Thymus (tissue), 14 donors: ENCODE measurements around the gene GGPS1. TPM values are rescaled to one million over a fixed set of nuclear protein-coding genes. Genes with fewer than 3 reads are reported as not detected.
"Not testable (repeated sequence)": the region's sequence is repeated elsewhere in the genome, so short reads cannot be mapped to it uniquely, and the experiment has no call there.

Experiments used
- DNase-seq, 9 donors: peaks; one replicate each; pipeline ENCODE4 v3.0.0-alpha.2; 2013; ENCODE audit warnings: low spot score in 9 of 9, low read depth in 6 of 9, missing footprints in 1 of 9
- H3K27ac ChIP-seq, 2 donors: one replicate each; pipeline ENCODE4 v1.5.1; 2013; ENCODE audit warnings: control low read depth in 1 of 2, low read depth in 1 of 2, low read length in 1 of 2, mild to moderate bottlenecking in 1 of 2, moderate library complexity in 1 of 2
- H3K27me3 ChIP-seq, 2 donors: one replicate each; pipeline ENCODE4 v1.5.1; 2013; ENCODE audit warnings: low read length in 1 of 2; ENCODE audit not compliant: control insufficient read depth in 2 of 2, insufficient read depth in 1 of 2
- H3K36me3 ChIP-seq, 2 donors: one replicate each; pipeline ENCODE4 v1.5.1; 2013; ENCODE audit warnings: low read length in 1 of 2, mild to moderate bottlenecking in 1 of 2, moderate library complexity in 1 of 2; ENCODE audit not compliant: control insufficient read depth in 2 of 2, insufficient read depth in 2 of 2
- H3K4me1 ChIP-seq, 2 donors: one replicate each; pipeline ENCODE4 v1.5.1; 2013; ENCODE audit warnings: low read length in 2 of 2; ENCODE audit not compliant: control insufficient read depth in 2 of 2, insufficient read depth in 2 of 2
- H3K4me3 ChIP-seq, 2 donors: one replicate each; pipeline ENCODE4 v1.5.1; 2013; ENCODE audit warnings: low read length in 2 of 2, control low read depth in 1 of 2, mild to moderate bottlenecking in 1 of 2
- H3K9me3 ChIP-seq, 2 donors: one replicate each; pipeline ENCODE4 v1.5.1; 2013; ENCODE audit warnings: low read length in 1 of 2, mild to moderate bottlenecking in 1 of 2; ENCODE audit not compliant: control insufficient read depth in 2 of 2, insufficient read depth in 1 of 2
- WGBS: extraction: QIAGEN DNeasy Blood & Tissue Kit; methylation state at CpG from one replicate; pipeline ENCODE4 v1.1.7; 2013; 5-methylcytosine and 5-hydroxymethylcytosine counted together
- long read RNA-seq, 10 donors: transcript quantifications; one replicate each; lab custom pipeline, GENCODE V29; 2026
- polyA plus RNA-seq: library from polyadenylated mRNA; stranded (reverse); fragments of 200-250 nt; gene quantifications from one replicate; pipeline ENCODE4 v1.2.3, GENCODE V29; 2013
- total RNA-seq: library from RNA; stranded (reverse); fragments of 120-200 nt; gene quantifications from one replicate; pipeline ENCODE4 v1.2.4, GENCODE V29; 2013
- donor health status: healthy.

GGPS1 gene
- total RNA-seq, result 29.8 TPM
- polyA plus RNA-seq, result 44.1 TPM
- long read RNA-seq, donor 1, partial matches to known transcripts, result 0 of 1 reads
- long read RNA-seq, donor 1, other reads (novel, unspliced or antisense), result 0 of 1 reads
- long read RNA-seq, donor 2, transcript GGPS1-201 (4 exons, 2,895 nt), result major isoform, 18 of 20 reads
- long read RNA-seq, donor 2, partial matches to known transcripts, result 0 of 20 reads
- long read RNA-seq, donor 2, other reads (novel, unspliced or antisense), result 0 of 20 reads
- long read RNA-seq, donor 3, transcript GGPS1-201 (4 exons, 2,895 nt), result major isoform, 26 of 27 reads
- long read RNA-seq, donor 3, partial matches to known transcripts, result 0 of 27 reads
- long read RNA-seq, donor 3, other reads (novel, unspliced or antisense), result 0 of 27 reads
- long read RNA-seq, donor 4, partial matches to known transcripts, result 0 of 1 reads
- long read RNA-seq, donor 4, other reads (novel, unspliced or antisense), result 0 of 1 reads
- long read RNA-seq, donor 5, transcript GGPS1-201 (4 exons, 2,895 nt), result major isoform, 24 of 27 reads
- long read RNA-seq, donor 5, partial matches to known transcripts, result 0 of 27 reads
- long read RNA-seq, donor 5, other reads (novel, unspliced or antisense), result 0 of 27 reads
- long read RNA-seq, donor 6, transcript GGPS1-201 (4 exons, 2,895 nt), result major isoform, 11 of 12 reads
- long read RNA-seq, donor 6, partial matches to known transcripts, result 0 of 12 reads
- long read RNA-seq, donor 6, other reads (novel, unspliced or antisense), result 0 of 12 reads
- long read RNA-seq, donor 7, transcript GGPS1-201 (4 exons, 2,895 nt), result major isoform, 17 of 17 reads
- long read RNA-seq, donor 7, partial matches to known transcripts, result 0 of 17 reads
- long read RNA-seq, donor 7, other reads (novel, unspliced or antisense), result 0 of 17 reads
- long read RNA-seq, donor 8, transcript GGPS1-201 (4 exons, 2,895 nt), result major isoform, 5 of 5 reads
- long read RNA-seq, donor 8, partial matches to known transcripts, result 0 of 5 reads
- long read RNA-seq, donor 8, other reads (novel, unspliced or antisense), result 0 of 5 reads
- long read RNA-seq, donor 9, transcript GGPS1-201 (4 exons, 2,895 nt), result major isoform, 6 of 6 reads
- long read RNA-seq, donor 9, partial matches to known transcripts, result 0 of 6 reads
- long read RNA-seq, donor 9, other reads (novel, unspliced or antisense), result 0 of 6 reads
- long read RNA-seq, donor 10, transcript GGPS1-201 (4 exons, 2,895 nt), result major isoform, 8 of 8 reads
- long read RNA-seq, donor 10, partial matches to known transcripts, result 0 of 8 reads
- long read RNA-seq, donor 10, other reads (novel, unspliced or antisense), result 0 of 8 reads

- H3K27ac ChIP-seq, result peak within 1 kb of the TSS; percentile 98 to 99
- peaks cover 0 to 11% of the 10 kb centered on the region in 2 donors for H3K36me3 ChIP-seq
- DNase-seq, result peak; percentile 97 to 100 (median 99)
- peaks cover 8 to 14% of the 10 kb centered on the region in 2 donors for H3K4me1 ChIP-seq
- peaks cover 0 to 1% of the 10 kb centered on the region in 2 donors for H3K9me3 ChIP-seq
- under 1% methylated on average over 54 of the region's 54 CpGs for WGBS
- H3K4me3 ChIP-seq, result peak within 1 kb of the TSS; percentile 99
- no peaks in the 10 kb centered on the region for H3K27me3 ChIP-seq
Observed at GRCh38 chr1:235328271-235329138, at the start of gene GGPS1. TSS of gene GGPS1 (plus strand) at chr1:235328570. CDS start at chr1:235335265, 6,695 bp downstream.

GRCh38 chr1:235278915-235279292 is 49.5 kb upstream of the GGPS1 start:
- 96% methylated on average over 5 of the region's 5 CpGs for WGBS
- H3K4me1 ChIP-seq, result peaks cover 8 to 11% of the 10 kb centered on the region in 2 donors
- no peak for DNase-seq

GRCh38 chr1:235279694-235280093 is 48.7 kb upstream of the GGPS1 start:
- Histone ChIP-seq H3K4me3 (no peak overlapping the region), H3K4me1 (peaks cover 8 to 11% of the 10 kb centered on the region in 2 donors), H3K27ac (no peak overlapping the region), H3K27me3 (no peaks in the 10 kb centered on the region), H3K36me3 (no peaks in the 10 kb centered on the region), H3K9me3 (no peaks in the 10 kb centered on the region)
- 89% methylated on average over 5 of the region's 5 CpGs for WGBS
- no peak for DNase-seq

More at GRCh38 chr1:235278915-235279292, 49.5 kb upstream of the GGPS1 start:
- H3K36me3 ChIP-seq, result no peaks in the 10 kb centered on the region
- H3K9me3 ChIP-seq, result no peaks in the 10 kb centered on the region
- no peak overlapping the region for H3K27ac ChIP-seq
- H3K27me3 ChIP-seq, result no peaks in the 10 kb centered on the region
- H3K4me3 ChIP-seq, result no peak overlapping the region

- H3K9me3 ChIP-seq, result no peaks in the 10 kb centered on the region
- no peak overlapping the region for H3K27ac ChIP-seq
- H3K27me3 ChIP-seq, result no peaks in the 10 kb centered on the region
- no peak overlapping the region for H3K4me3 ChIP-seq
- peaks cover 3 to 4% of the 10 kb centered on the region in 2 donors for H3K4me1 ChIP-seq
- no peaks in the 10 kb centered on the region for H3K36me3 ChIP-seq
- WGBS, result 98% methylated on average over 15 of the region's 15 CpGs
- DNase-seq, result no peak
Observed at GRCh38 chr1:235280467-235280866, 47.9 kb upstream of the GGPS1 start.

- H3K4me3 ChIP-seq, H3K27ac ChIP-seq, DNase-seq, H3K27me3 ChIP-seq, H3K36me3 ChIP-seq, H3K9me3 ChIP-seq, H3K4me1 ChIP-seq: not testable (repeated sequence)
- 99% methylated on average over 13 of the region's 13 CpGs for WGBS
Observed at GRCh38 chr1:235283636-235284035, 44.7 kb upstream of the GGPS1 start.

GRCh38 chr1:235284231-235284769 is 44.1 kb upstream of the GGPS1 start:
- peaks cover 2 to 3% of the 10 kb centered on the region in 2 donors for H3K4me1 ChIP-seq
- peaks cover 0 to 3% of the 10 kb centered on the region in 2 donors for H3K36me3 ChIP-seq
- 96% methylated on average over 6 of the region's 6 CpGs for WGBS
- DNase-seq, result no peak
- H3K9me3 ChIP-seq, result no peaks in the 10 kb centered on the region
- H3K27ac ChIP-seq, result no peak overlapping the region
- H3K4me3 ChIP-seq, result no peak overlapping the region
- H3K27me3 ChIP-seq, result no peaks in the 10 kb centered on the region

DNA sequence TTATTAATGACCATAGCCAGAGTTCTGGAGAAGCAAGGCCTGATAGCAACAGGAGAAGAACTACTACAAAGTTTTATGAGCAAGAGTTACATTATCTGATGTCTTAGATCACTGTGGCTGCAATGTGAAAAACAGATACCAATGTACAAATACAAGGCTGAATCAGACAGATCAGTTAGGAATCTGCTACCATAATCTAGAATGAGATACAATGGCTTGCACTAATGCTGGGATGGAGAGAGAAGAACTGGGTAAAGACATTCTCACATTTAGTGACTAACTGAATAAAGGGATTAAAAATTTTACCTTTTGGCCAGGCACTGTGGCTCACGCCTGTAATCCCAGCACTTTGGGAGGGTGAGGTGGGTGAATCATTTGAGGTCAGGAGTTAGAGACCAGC is 41.7 kb upstream of the GGPS1 start:
- H3K4me3 ChIP-seq, result no peak overlapping the region
- peaks cover 7 to 13% of the 10 kb centered on the region in 2 donors for H3K4me1 ChIP-seq
- no peaks in the 10 kb centered on the region for H3K27me3 ChIP-seq
- no peak overlapping the region for H3K27ac ChIP-seq
- H3K9me3 ChIP-seq, result no peaks in the 10 kb centered on the region
- peaks cover 0 to 3% of the 10 kb centered on the region in 2 donors for H3K36me3 ChIP-seq
- 95% methylated on average over 1 of the region's 1 CpG for WGBS
- no peak for DNase-seq
